Liver (tissue), 3 donors: ENCODE data around the gene CACTIN.

ENCODE experiments used
- ATF3 ChIP-seq: IDR thresholded peaks from 2 replicates; pipeline ENCODE4 v1.6.1; 2016; ENCODE audit warnings: antibody characterized with exemption
- CTCF ChIP-seq: fragments of 150-350 bp; IDR thresholded peaks from 2 replicates; pipeline ENCODE4 v1.5.1; 2017; ENCODE audit warnings: improper control_type of control experiment, low read depth, low read length; ENCODE audit not compliant: missing input control
- GABPA ChIP-seq, 2 donors: IDR thresholded peaks in 1 of 2; conservative IDR thresholded peaks in 1 of 2; 2 replicates each; pipeline ENCODE4 v1.6.1; 2016; ENCODE audit warnings: antibody characterized with exemption in 2 of 2, mild to moderate bottlenecking in 1 of 2, moderate library complexity in 1 of 2
- donor health status: healthy.
- donor health status: healthy.

- TF ChIP-seq GABPA (IDR thresholded peaks at IDR 0.05 in 1 of 2, conservative IDR thresholded peaks at IDR 0.05 in 1 of 2) (no peak), CTCF (no peak), ATF3 (no peak)
These were observed 2.9 kb downstream of the CACTIN start for GRCh38 chr19:3623716-3624115.
